ENCODE results near the gene SUPT5H. TPM values are rescaled to one million over a fixed set of nuclear protein-coding genes. Genes with fewer than 3 reads are reported as not detected.

SUPT5H gene
- total and polyA plus RNA-seq, 2 of the 13 experiments (the other 11 are each of a cell fraction or from before 2014, with no cell fraction given): 48.2 to 51.7 TPM

GRCh38 chr19:39480337-39481228 is 35.2 kb downstream of the SUPT5H start, which contains the start of gene TIMM50 (continued):
- no peak for TF ChIP-seq GLMP (CRISPR knock-in tag; IDR thresholded peaks at IDR 0.05; ENCODE audit: borderline replicate concordance)
- TF ChIP-seq SMAD3 (CRISPR knock-in tag; IDR thresholded peaks at IDR 0.05): peak; percentile 51; the same call in 1 of the 2 replicates
- no peak for TF ChIP-seq ZNF629 (CRISPR knock-in tag; conservative IDR thresholded peaks at IDR 0.05)
- TF ChIP-seq NFKBIZ (CRISPR knock-in tag; IDR thresholded peaks at IDR 0.05): peak; percentile 57; the same call in 1 of the 2 replicates
- no peak for TF ChIP-seq ZBTB1 (CRISPR knock-in tag; IDR thresholded peaks at IDR 0.05; ENCODE audit: borderline replicate concordance)
- TF ChIP-seq ZNF513 (CRISPR knock-in tag; conservative IDR thresholded peaks at IDR 0.05): no peak
- TF ChIP-seq SRF (IDR thresholded peaks at IDR 0.05; ENCODE audit: low read depth, low read length): no peak
- TF ChIP-seq KMT2A (CRISPR knock-in tag; IDR thresholded peaks at IDR 0.05): peak; percentile 90
- 0 out of 2 replicates have a peak, but pooled peaks have one; percentile 37 for TF ChIP-seq ZNF142 (CRISPR knock-in tag; IDR thresholded peaks at IDR 0.05)
- no peak for TF ChIP-seq IKZF1 (IDR thresholded peaks at IDR 0.05)
- TF ChIP-seq UBTF (CRISPR knock-in tag; IDR thresholded peaks at IDR 0.05): peak; percentile 67
- peak; percentile 93; the same call in 1 of the 2 replicates for TF ChIP-seq ZMAT3 (CRISPR knock-in tag; conservative IDR thresholded peaks at IDR 0.05)
- no peak for TF ChIP-seq ZFP36 (IDR thresholded peaks at IDR 0.05; ENCODE audit: borderline replicate concordance, low read depth, low read length, partially characterized antibody)
- TF ChIP-seq SMAD9 (CRISPR knock-in tag; IDR thresholded peaks at IDR 0.05): no peak
- peak; percentile 94 for TF ChIP-seq PHF20 (CRISPR knock-in tag; IDR thresholded peaks at IDR 0.05)
- peak; percentile 68 for TF ChIP-seq ATF3 (CRISPR knock-in tag; IDR thresholded peaks at IDR 0.05)
- TF ChIP-seq CENPT (CRISPR knock-in tag; IDR thresholded peaks at IDR 0.05; ENCODE audit: low read depth): no peak
- peak; percentile 78 for TF ChIP-seq DR1 (CRISPR knock-in tag; IDR thresholded peaks at IDR 0.05)
